ENCODE measurements around the gene MED19.
"Not testable (repeated sequence)": the region's sequence is repeated elsewhere in the genome, so short reads cannot be mapped to it uniquely, and the experiment has no call there.

Gene MED19

DNA sequence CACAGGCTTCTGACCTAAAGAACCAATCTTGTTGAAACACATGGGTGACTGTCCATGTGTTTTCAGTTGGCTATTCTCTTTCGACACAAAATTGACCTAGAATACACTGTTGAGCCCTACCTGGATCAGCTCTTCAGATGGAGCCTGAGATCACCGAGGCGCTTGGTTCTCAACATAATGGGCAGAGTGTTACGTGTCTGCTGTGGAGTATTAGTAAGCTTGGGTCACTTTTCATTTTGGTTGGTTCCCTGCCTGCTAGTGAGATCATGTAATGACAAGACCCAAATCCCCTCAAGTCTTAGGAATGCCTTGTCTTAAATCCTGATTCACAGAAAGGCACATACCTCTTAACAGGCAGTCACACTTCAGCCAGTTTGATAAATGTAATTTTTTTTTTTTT is 8.7 kb downstream of the MED19 start:
- no peak for DNase-seq

DNA sequence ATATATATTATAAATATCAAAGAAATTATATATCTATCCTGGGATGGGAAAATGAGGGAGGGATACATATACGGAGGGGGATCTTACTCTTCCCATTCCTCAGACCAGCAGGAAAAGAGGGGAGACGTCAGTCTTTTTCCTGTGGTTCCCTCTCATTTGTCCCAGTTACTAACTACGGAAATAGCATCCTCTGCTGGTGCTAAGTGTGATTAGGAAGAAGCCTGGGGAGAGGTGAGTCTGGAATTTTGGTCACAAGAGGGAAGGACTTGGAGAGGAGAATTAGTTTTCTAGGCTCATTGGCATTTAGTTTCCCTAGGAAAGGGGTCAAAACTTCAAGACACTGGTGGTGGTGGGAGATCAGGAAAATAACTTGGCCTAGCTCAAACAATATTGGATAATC is 11.6 kb downstream of the MED19 start:
- no peak for DNase-seq

DNA sequence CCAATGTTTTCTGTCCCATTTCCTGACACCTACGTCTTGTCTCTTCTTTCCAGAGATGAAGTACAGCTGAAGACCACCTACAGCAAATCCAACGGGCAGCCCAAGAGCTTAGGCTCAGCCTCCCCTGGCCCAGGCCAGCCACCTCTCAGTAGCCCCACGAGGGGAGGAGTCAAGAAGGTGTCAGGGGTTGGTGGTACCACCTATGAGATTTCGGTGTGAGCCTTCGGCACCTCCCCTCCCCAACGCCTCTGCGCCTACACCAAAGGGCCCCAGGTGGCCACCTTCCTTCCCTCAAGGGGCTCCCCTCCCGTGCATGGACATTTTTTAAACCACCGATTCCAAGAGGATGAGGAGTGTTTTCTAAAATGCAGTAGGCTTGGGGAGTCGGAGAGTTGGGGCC is 12.2 kb downstream of the MED19 start:
- no peak for DNase-seq

DNA sequence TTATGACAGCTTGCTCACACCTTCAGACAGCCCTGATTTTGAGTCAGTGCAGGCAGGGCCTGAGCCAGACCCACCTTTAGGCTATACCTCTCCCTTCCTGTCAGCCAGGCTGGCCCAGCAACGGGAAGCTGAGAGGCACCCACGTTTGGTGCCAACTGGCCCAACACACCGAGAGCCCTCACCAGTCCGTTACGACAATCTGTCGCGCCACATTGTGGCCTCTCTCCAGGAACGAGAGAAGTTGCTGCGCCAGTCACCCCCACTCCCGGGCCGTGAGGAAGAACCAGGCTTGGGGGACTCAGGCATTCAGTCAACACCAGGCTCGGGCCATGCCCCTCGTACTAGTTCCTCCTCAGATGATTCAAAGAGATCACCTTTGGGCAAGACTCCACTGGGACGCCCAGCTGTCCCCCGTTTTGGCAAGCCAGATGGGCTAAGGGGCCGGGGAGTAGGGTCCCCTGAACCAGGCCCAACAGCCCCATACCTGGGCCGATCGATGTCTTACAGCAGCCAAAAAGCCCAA is 13.1 kb downstream of the MED19 start:
- DNase-seq = no peak

DNA sequence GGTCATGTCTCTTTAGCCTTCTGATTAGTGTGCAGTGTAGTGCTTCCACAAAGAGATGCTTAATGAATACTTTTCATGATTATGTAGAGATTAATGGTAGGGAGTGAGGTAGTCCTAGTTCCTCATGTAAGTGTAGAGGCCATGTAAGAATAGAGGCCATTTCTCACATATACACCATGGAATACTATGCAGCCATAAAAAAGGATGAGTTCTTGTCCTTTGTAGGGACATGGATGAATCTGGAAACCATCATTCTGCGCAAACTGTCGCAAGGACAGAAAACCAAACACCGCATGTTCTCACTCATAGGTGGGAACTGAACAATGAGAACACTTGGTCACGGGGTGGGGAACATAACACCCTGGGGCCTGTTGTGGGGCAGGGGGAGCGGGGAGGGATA is 21.5 kb downstream of the MED19 start:
- not testable (repeated sequence) for DNase-seq

DNA sequence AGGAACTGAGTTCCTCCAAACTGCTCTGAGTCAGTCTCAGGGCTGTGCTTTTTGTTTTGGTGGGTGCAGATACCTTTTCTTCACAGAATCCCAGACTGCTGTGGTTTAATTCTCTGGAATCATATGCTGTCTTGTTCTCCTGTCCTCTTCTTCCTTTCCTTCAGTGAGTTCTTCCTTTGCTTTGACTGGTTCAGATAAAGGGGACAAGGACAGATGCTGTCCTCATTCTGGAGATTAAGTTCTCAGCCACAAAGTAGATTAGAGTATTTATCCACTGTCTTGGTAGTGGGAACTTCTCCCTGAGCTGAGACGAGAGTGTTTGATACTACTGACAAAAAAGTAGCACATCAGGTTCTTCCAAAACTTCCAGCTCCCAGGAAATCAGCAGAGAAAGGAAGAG is 30.8 kb downstream of the MED19 start:
- no peak for DNase-seq

DNA sequence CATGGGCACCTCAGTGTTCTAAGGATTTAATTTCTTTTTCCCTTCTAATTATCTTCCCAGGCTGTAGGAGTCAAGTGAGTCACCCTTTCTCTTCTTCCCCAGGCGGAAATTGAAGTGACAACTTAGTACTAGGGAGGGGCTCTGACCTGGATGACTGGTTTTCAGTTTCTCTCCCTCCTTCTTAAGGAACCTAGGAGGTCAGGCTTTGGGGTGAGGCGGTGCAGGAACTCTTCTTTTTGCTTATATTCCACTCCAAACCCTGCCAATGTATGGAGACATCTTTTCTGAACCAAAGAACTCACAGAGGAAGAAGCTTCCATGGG is 31.5 kb downstream of the MED19 start:
- DNase-seq = no peak

DNA sequence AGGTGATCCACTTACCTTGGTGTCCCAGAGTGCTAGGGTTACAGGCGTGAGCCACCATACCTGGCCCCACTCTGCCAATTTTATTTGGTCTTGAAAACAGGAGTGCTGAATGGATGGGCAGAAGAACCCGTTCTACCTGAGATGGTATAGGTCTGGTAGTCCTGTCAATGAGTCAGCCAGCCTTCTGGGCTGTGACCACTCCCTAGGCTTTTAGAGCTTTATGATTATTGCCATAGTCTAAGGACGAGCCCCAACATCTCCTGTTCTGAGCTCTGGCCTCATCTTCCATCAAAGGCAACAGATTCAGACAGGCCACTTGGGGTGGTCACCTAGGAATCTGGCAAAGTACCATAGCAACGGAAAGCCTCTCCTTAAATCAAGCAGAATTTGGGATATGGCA is 32.6 kb downstream of the MED19 start:
- no peak for DNase-seq

DNA sequence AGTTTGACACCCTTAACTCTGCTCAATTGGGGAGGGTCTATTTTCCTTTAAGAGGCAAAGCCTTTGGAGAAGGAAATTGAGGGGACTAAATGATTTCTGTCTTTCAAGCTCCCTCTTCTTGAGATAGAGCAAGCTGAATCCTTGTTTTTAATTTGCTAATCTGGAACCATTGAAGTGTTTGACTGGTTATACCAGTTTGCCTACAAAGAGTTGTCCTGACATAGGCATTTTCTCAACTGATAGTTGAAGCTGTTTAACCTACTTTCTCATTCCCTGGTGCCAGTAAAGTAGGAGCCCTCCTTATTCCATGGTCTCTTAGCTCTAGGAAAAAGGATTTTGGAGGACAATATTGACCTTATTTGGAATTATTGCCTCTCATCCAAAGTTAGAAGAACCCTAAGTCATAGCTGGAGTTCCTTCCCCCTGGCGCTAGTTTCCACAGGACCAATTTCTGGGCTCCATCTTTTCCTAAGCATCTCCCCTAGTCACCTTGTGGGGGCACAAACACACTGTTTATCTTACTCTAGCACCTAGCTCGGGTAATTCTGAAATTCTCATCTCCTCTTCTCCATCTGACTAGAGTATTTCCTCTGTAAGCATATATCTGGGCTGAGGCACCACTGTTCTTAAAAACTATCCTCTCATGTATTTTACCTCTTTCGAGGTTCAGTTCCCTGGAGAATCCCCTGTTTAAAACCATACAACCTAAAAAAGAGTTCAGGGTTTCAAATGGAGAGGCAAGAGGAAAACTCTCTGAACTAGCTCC is 36.7 kb downstream of the MED19 start:
- DNase-seq = no peak

DNA sequence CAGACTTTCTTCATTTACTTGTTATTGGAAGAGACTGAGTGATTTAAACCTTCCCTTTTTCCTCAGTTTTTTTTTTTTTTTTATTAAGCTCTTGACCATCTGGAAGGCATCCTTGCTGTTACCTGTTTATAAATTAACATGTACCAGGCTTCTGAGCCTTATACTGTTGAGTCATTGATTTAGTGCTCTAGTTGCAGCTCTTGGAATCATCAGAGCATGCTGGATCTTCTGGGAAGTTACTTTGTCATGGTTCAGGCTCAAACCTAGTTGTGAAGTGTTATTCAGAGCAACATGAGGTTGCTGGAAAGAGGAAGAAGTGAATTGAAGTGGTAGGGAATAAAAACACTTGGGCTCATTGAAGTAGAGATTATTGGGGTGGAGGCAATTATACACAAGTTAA is 37.8 kb downstream of the MED19 start:
- no peak for DNase-seq

DNA sequence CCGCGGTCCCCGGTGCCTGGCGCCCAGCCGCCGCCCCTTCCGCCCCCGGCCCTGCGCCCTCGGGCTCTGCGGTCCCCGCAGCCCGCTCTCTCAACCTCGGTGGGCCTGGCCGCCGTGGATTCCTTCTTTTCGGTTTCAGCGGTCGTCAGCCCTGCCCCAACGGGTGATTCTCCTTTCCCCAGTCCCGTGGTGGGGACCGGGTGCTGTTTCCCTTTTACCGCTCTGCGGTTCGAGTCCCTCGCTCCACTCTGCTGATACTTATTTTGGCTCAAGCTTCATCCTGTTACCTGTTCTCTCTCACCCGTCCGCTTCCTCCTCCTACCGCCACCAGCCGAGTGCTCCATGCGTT is 43.6 kb downstream of the MED19 start:
- DNase-seq = no peak

DNA sequence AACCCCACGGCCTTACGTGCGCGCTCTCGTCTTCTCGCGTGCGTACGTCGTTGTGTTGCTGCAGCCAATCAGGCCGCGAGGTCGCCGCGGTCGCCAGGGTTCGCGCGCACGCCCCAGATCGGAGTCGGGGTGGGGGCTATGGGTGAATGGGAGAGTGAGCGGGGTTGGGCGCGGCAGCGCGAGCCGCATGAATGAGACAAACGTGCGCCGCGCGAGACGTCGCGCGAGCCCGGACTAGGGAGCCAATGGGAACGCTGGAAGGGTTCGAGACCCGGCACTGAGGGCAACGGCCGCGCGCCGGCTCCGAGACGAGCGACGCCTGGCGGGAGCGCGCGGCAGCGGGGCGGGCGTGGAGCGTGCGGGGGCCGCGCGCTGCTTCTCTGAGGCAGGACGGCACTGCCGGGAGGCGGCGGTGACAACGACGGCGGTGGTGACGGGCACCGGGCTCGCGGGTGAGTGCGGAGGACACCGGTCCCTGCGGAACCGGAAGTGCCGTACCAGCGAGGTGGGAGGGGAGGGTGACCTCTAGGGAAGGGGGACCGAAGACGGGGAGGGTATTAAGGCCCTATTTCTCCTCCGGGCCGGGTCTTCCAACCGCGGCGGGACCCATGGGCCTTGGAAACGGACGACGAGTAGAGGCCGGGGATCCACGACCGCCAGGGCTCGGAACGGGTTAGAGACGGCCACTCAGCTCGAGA is 44.1 kb downstream of the MED19 start, which contains the start of gene ZDHHC5:
Gene ZDHHC5 (plus strand): TSS at position 379 of the 698 bp plus-strand sequence. CDS start 4,977 bp downstream, outside the sequence.
- DNase-seq = peak; percentile 98

DNA sequence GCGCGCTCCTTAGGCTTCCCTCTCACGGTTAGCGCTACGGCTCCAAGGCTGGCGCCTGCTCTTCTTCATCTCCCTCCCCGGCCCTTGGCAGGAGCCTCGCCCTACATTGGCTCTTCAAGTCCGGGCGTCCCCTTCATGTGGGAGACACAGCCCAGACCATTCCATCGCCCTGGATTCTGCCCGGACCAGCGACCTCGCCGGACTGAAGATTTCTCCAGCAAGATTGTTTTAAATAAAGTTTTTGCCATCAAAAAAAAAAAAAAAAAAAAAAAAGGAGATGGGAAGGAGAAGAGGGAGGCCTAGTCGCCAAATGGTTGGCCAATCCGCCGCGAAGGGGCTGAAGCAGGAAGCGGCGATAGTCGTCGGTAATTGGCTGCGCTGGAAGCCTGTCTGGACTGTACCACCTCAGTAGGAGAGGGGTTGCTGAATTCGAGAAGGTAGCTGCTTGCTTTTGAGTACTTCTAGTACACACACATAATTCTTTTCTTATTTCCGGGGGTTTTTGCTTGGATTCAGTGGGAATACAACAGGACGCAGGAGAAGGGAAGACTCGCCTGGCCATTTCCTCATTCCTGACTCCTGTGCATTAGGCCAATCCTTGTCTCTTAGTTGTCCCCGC is 44.8 kb downstream of the MED19 start:
- DNase-seq = peak; percentile 98

DNA sequence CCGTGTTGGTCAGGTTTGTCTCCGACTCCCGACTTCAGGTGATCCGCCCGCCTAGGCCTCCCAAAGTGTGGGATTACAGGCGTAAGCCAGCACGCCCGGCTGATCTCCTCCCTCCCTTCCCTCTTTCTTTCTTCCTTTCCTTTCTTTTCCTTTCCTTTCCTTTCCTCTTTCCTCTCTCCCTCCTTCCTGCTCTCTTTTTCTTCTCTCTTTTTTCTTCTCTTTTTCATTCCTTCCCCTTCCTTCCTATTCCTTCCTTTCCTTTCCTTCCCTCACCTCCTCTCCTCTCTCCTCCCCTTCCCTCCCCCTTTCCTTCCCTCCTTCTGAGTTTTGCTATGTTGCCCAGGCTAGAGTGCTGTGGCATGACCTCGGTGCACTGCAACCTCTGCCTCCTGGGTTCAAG is 48.0 kb downstream of the MED19 start:
- no peak for DNase-seq

DNA sequence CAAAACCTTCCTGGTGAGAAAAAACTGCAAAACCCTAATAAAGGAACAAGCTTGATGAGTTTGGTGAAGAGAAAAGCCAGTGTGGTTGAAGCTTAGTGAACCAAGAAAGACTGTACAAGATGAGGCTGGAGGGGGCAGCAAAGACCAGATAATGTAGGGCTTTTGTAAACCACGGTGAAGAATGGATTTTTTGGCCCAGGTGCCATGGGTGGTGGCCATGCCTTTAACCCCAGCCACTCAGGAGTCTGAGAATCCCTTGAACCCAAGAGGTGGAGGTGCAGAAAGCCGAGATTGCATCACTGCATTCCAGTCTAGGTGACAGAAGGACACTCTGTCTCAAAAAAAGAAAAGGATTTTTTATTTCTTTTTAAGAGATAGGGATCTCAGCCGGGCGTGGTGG is 49.1 kb downstream of the MED19 start:
- no peak for DNase-seq

DNA sequence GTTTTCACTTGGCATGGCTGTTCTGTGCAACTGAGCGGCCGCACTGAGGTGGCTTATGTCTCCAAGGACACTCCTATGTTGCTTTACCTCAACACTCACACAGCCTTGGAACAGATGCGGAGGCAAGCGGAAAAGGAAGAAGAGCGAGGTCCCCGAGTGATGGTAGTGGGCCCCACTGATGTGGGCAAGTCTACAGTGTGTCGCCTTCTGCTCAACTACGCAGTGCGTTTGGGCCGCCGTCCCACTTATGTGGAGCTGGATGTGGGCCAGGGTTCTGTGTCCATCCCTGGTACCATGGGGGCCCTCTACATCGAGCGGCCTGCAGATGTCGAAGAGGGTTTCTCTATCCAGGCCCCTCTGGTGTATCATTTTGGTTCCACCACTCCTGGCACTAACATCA is 52.3 kb downstream of the MED19 start:
- no peak for DNase-seq

DNA sequence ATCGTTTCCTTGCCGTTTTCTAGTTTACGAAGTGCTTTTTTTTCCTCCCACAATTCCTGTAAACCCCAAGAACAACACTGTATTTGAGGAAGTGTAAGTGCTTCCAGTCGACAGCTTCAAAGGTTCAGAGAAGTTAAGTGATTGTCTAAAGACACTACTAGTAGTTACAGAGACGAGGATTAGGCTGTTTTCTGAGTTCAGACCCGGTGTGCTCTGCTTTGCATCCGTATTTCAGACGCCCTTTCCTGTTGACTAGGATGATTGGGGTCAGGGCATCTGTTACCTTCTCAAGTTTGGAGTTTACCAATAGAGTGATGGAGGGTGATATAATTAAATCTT is 54.0 kb downstream of the MED19 start:
- DNase-seq = no peak

DNA sequence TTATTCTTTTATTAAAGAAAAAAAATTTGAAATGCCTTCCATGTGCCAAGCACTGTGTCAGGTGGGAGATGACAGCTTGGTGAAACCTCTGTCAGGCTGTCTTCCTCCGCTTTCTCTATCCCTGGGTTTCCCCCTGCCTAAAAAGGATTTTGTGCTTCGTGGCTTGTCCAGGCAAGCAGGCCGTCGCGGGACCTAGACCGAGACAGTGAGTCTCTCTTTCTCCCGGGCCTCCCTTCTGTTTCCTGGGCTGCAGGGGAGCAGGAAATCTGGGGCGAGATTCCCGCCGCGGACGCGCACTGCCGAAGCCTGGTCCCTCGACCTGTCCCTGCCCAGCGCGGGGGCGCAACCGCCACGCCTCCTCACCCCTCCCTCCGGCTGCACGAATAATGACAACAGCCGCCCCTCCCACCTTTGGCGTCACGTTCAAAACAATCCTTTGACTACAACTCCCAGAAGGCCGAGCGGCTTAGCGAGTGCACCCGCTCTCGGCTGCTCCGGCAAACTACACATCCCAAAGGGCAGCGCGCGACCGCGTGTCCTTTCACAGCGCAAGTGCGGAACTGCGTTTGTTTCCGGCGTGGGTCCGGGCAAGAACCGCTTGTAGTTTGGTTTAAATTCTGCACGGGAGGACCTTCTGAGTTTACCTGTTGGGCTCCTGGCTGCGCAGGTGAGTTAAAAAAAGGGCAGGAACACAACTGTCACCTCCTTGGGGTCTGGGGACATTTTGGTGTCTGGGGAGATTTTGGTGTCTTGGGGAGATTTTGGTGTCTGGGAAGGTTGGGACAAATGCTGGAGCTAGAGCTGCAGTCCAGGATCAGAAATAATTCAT is 54.6 kb downstream of the MED19 start, which contains the start of gene CLP1:
Gene CLP1 (plus strand): TSS at position 569 of the 829 bp plus-strand sequence. CDS start 1,715 bp downstream, outside the sequence.
- peak; percentile 97 for DNase-seq

DNA sequence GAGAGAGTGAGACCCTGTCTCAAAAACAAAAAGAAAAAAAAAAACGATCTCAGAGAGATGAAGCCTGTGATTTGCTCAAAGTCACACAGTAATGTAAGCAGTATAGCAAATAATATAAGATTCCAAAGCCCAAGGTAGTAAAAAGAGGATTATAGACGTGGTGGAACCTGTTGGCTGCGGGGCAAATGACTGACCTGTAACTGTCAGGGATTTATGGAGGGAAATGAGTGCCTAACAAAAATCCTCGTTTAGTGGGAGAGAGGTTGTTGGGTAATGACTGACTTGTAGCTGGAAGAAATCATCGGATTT is 55.2 kb downstream of the MED19 start:
- DNase-seq = no peak
